RKO (cell line): ENCODE data around the gene TFPI2.

Experiments used
- DNase-seq: peaks from one replicate; pipeline ENCODE4 v3.0.0-alpha.2; 2016; ENCODE audit warnings: low spot score

Gene TFPI2

GRCh38 chr7:93906267-93906666, 15.7 kb upstream of the TFPI2 start, which contains the start of gene GNGT1:
TSS of gene GNGT1 (plus strand) at chr7:93906567. CDS start at chr7:93906747, 180 bp downstream.
- no peak for DNase-seq

- DNase-seq = peak; percentile 46
These were observed 12.3 kb upstream of the TFPI2 start for GRCh38 chr7:93902777-93903423.

DNA sequence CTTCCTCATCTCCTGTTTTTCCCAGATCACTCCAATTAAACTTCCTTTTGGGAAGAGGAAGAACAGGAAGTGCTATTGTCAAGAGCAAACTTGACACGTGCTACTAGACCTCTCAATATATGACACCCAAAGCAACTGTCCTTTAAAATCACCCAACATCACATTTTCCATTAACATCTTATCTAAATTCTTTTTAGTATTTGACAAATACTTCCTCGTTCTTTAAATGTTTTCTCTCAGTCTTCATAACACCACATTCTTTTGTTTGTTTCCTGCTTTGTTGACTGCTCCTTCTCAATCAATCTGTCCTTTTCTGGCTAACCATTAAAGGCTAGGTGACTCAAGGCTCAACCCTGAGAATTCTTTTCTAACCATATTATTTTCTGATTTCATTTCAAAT, 7.1 kb upstream of the TFPI2 start:
- no peak for DNase-seq

GRCh38 chr7:93895859-93896600, 5.5 kb upstream of the TFPI2 start:
- DNase-seq = no peak

DNA sequence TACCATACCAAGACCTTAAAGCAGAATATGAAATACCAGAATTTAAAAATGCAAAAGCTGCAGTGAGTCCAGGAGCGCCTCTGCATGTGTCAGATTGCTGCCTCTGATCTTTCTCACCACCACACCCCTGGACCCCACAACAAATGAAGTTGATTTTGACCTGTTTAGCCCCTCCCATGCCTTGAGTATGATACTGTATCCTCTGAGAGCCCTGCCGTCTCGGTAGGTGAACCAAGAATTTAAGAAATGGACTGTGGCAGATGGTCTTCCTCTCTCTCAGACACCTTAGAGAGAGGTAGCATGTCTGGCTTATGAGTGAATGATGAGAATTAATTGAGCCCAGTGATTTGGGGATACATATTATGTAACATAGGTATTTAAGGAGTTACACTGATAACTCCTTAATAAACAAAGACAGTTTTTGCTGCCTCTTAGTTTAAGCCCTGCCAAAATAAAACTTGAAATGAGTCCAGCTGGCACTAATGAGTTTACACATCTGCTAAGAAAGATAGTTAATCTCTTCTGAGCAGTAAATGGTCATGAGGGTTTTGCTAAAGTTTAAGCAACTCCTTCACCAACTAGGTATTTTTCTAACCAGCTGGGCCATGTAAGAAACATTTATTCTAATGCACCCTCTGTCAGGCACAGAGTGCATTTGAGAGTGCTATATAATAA, 4.5 kb upstream of the TFPI2 start:
- no peak for DNase-seq

GRCh38 chr7:93894426-93894825, 3.9 kb upstream of the TFPI2 start:
- no peak for DNase-seq

DNA sequence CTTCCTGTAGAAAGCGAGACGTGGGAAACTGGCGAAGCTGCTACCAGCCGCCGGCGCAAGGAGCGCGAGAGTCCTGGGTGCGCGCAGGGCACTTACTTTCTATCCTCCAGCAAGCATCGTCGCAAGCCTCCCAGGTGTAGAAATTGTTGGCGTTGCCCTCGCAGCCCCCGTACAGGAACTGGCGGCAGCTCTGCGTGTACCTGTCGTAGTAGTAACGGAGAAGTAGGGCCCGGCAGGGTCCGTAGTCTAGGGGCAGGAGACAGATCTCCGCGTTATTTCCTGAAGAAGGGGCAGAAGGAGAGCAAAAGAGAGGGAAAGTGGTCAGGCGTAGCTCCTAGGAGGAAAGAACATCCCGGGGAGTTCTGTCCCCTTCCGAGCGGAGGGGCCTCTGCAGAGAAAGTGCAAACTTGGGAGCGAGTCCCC, 501 bp downstream of the TFPI2 start:
- DNase-seq = no peak

DNA sequence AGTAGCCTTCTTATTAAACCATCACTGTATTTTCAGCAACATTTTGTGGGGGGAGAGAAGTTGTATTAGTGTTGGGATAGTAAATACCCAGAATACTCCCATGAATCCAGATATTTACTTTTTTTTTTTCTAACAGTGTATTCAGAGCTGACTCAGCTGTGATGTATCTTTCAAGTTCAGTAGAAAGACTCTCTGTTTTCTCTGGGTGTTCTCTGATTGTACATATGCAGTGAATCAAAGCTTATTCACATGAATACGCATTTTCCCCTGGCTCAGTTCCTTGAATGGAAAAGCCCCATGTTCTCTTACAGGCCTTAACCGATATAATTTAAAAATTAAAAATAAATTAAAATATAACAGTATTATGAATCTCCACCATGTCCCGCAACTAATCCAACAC, 1.3 kb downstream of the TFPI2 start:
- DNase-seq = peak; percentile 45

- DNase-seq = no peak
These were observed 6.0 kb downstream of the TFPI2 start for GRCh38 chr7:93884541-93884940.

DNA sequence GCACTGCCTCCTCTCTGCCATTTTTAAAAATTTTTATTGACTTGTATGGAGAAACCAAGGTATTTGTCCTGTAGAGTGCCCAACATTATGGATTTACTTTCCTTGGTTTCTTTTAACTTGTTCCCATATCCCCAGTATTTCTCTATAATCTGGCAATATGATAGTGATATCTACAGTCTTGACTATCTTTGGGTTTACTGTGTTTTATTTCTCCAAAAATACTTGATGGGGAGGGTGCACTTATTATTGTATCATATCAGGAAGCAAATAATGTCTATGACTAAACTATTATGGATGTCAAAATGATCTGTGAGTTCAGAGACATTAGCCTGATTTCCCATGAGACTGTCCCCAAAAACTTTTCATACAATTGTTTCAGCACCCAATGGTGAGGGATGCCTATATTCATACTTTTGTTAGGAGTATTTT, 6.6 kb downstream of the TFPI2 start:
- DNase-seq = no peak

DNA sequence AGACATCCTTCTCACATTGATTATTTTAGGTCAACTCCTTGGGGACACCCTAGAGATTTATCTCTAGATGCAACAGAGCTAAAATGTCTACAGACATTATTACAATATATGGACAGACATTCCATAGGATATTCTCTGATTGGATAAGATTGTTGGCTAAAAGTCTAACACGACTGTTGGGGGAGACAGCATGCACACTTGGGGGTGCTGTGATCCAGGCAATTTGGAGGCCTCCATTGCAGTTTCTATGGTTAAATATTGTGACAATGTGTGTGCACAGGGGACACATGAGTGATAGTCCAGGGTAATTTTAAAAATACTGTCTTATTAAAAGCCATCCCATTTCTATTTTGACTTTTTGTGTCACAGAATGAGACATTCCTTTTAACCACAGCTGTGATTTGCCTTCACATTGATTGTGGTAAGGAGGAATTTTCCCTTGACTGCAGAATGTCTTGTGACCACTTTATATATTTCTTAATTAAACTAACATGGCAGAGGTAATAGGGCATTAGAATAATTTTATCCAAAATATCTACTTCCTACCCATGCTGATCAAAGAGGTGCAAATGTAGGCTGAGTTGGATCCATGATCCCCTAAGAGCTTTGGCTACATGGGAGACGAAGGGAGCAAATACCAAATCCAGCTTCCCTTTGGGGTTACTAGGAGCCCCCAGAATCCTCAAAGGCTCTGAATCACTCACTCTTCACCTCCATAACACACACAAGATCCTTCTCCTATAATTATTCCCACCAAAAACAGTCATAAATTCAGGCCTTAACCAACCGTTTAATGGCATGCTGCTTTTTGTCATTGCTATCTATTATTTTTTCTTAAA, 7.3 kb downstream of the TFPI2 start:
- no peak for DNase-seq

GRCh38 chr7:93882468-93882867, 8.1 kb downstream of the TFPI2 start:
- DNase-seq = no peak

DNA sequence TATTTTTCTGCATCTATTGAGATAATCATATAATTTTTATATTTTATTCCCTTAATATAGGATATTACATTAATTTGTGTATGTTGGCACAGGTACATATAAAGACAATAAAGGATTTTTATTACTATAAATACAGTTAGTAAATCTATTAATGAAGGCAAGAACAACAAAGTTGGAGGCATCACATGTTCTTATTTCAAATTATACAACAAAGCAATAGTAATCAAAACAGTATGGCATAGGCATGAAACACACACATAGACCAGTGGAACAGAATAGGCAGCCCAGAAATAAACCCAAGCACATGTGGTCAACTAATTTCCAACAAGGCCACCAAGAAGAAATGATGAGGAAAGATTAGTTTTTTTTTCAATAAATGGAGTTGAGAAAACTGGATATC, 11.2 kb downstream of the TFPI2 start:
- no peak for DNase-seq

- no peak for DNase-seq
These were observed 12.8 kb downstream of the TFPI2 start for GRCh38 chr7:93877742-93878141.

DNA sequence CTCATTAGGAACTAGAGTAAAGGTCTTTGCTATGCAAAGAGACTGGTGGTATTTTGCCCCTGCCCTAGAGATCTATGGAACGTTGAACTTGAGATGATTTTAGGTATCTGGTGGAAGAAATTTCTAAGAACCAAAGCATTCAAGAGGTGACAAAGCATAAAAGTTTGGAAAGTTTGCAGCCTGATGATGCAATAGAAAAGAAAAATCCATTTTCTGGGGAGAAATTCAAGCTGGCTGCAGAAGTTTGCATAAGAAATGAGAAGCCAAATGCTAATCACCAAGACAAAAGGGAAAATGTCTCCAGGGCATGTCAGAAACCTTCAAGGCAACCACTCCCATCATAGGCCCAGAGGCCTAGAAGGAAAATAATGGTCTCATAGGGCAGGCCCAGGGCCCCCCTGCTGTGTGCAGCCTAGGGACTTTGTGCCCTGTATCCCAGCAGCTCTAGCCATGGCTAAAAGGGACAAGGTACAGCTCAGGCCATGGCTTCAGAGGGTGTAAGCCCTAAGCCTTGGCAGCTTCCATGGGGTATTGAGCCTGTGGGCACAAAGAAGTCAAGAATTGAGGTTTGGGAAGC, 16.5 kb downstream of the TFPI2 start:
- no peak for DNase-seq

DNA sequence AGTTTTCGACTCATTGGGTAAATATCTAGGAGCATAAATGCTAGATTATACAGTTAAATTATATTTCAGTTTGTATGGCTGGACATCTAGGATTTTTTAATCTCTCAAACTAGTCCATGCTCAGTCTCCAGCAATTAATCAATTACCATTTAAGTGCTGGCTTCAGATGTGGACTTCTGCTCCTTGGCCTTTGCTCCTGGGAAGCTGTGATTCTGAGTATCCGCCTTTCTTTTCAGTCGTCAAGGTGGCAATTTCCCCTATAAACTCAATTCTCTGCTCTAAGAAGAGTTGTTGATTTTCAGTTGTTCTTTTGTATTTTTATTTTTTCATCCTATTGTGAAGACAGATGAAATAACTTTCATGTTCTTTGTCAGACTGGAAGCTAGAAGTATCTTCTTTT, 23.7 kb downstream of the TFPI2 start:
- DNase-seq = no peak

- DNase-seq = no peak
These were observed 27.9 kb downstream of the TFPI2 start for GRCh38 chr7:93862651-93863050.

- DNase-seq = peak; percentile 36
These were observed 29.1 kb downstream of the TFPI2 start for GRCh38 chr7:93861325-93861949.

DNA sequence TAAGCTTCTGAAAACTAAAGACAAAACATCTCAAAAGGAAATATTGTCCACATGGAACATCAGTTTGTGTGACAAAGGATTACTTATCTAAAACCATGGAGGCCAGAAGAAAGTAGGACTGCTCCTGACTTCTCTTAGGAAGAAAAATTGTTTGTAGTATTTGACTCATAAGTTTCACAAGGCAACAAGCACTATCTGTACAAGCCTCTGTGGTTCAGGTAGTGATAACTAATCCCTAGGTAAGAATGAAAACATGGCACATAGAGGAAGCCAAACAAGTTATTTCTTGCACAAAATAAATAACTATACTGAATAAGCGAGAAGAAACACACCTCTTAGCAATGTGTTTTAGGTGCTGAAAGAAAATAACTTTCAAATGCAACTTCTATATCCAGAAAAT, 30.3 kb downstream of the TFPI2 start:
- no peak for DNase-seq

- no peak for DNase-seq
These were observed 31.7 kb downstream of the TFPI2 start for GRCh38 chr7:93858857-93859256.

GRCh38 chr7:93856323-93856722, 34.2 kb downstream of the TFPI2 start:
- no peak for DNase-seq
